IPS-18c (cell line): ENCODE data around the gene GORASP2.
"Not testable (repeated sequence)": the region's sequence is repeated elsewhere in the genome, so short reads cannot be mapped to it uniquely, and the experiment has no call there.

Experiments
- H3K4me3 ChIP-seq: 2 replicates; pipeline ENCODE4 v1.7.0; 2013; ENCODE audit warnings: low read depth, mild to moderate bottlenecking, low read length, moderate library complexity; ENCODE audit not compliant: insufficient read depth
- H3K9me3 ChIP-seq: one replicate; pipeline ENCODE4 v1.6.1; 2013; ENCODE audit warnings: mild to moderate bottlenecking, low read length, moderate library complexity; ENCODE audit not compliant: control insufficient read depth, insufficient read depth

Gene GORASP2

DNA sequence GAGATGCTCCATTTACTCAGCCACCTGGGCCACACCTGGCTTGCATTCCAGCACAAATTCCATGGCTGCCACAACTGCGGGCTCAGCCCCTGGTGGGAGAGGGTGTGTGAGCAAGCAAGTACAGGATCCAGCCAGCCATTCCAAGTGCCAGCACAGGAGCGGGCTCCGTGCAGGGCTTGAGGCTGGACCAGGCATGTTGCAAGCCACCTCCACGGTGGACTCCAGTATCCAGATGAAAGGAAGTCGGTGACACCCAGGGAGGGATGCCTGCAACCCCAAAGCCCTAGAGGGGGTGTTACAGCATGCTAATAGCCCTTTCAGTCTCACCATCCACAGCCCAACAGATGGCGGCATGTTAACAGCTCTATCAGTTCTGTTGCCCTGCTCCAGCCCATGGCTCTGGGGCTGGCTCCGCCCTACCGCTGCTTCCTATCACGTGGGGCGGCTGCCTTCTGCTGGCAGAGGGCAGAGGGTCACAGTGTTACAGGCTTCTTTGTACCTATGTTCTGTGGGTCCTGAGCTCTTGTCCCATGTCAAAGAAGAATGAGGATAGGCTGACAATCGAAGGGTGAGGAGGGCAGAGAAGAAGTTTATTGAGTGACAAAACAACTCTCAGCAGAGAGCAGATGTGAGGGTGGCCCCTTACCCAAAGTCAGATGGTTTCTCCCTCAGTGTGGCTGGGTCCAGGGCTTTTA lies 11.7 kb upstream of the GORASP2 start:
- Histone ChIP-seq H3K9me3 (peaks cover 19% of the 10 kb centered on the region), H3K4me3 (no peak overlapping the region; the same call in 1 of the 2 replicates)

DNA sequence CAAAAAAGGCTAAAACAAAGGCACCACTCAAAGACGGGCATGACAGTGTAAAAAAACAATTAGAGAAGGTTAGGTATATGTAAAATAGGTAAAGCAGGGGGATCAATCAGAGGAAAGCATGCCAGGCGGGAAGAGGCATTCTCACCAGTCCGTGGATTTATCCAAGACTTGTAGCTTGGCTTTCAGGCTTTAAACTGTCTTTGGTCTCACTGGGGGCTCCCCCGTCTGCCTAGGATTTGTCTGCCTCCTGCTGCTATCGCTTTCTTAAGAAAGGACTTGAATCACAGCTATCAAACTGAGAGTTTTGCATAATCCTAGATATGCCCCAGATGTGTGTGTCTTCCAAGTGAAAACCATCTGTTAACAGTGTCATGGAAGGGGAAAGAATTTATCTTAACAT lies 11.1 kb upstream of the GORASP2 start:
- H3K9me3 ChIP-seq: peaks cover 19% of the 10 kb centered on the region
- no peak overlapping the region for H3K4me3 ChIP-seq

DNA sequence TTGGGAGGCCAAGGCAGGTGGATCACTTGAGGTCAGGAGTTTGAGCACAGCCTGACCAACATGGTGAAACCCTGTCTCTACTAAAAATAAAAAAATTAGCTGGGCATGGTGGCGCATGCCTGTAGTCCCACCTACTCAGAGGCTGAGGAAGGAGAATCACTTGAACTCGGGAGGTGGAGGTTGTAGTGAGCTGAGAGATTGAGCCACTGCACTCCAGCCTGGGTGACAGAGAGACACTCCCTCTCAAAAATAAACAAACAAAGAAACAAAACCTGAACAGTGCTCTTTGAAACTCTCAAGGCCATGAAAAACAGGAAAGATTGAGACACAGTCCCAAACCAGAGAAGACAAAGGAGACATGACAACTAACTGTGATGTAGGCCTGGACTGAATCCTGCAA lies 7.2 kb upstream of the GORASP2 start:
- peaks cover 17% of the 10 kb centered on the region for H3K9me3 ChIP-seq

DNA sequence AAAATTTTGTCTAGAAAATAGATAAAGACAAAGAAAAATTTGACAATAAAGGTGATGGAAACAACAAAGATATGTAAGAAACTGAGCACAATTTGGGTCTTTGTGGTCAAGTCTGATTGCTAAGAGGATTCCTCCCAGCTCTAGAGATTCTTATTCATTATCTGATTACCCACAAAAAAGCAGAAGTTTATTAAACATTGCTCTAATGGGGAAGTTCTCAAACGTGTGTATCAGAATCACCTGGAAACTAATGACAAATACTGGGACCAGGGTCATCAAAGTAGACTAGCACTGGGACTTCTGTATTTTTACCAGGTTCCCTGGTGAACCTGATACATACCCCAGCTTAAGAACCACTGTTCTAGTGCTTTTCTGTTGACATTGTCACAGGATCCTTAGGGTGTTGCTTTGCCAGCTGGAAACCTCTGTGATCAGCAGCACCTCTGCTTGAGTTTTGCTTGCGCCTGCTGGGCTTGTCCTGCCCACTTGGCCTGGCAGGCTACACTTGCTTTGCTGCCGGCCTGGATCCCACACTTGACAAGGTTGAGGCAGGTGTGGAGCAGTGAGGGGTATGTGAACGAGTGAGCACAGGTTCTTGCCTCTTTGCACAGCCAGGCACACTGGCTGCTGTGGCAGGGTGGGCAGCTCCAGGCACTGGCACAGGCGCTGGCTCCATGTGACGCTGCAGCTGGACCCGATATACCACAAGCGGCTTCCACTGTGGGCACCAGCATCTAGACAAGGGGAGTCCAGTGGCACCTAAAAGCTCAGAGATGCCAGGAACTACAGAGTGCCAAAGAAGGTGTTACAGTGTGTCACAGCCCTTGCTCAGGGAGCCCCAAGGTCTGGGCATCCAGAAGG lies 6.2 kb upstream of the GORASP2 start:
- no peak overlapping the region for H3K4me3 ChIP-seq
- H3K9me3 ChIP-seq: peaks cover 7% of the 10 kb centered on the region

More for the DNA sequence above, 7.2 kb upstream of the GORASP2 start:
- not testable (repeated sequence) for H3K4me3 ChIP-seq

DNA sequence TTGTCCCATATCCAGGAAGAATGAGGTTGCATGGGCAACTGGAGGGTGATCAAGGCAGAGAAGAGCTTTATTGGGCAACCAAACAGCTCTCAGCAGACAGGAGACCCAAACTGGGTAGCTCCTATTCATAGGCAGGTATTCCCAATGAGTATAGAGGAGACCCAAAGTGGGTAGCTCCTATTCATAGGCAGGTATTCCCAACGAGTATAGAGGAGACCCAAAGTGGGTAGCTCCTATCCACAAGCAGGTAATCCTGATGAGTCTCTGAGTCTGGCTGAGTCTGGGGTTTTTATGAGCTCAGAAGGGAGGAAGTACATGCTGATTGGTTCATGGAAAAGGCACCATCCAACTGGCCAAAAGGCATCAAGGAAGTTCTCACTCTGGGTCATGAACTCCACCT lies 5.3 kb upstream of the GORASP2 start:
- H3K9me3 ChIP-seq: peaks cover 6% of the 10 kb centered on the region
- no peak overlapping the region for H3K4me3 ChIP-seq

DNA sequence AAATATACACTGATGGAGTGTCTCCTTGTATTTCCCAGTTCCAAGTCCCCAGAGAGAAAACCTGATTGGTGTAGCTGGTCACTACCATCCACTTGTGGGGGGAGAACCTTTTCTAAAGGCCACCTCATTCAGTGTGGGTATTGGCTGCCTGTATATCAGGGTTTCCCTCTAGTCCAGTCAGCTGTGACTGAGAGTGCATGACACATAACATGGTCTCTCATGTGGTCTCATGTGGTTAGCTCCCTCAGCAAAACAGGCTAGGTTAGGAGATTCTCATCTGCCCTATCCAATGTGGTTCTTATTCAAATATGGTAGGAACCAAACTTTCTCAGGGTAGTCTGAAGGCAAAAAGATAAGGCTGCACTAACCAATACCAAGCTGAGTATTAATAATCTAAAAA lies 4.1 kb upstream of the GORASP2 start:
- Histone ChIP-seq H3K4me3 (no peak overlapping the region), H3K9me3 (peaks cover 6% of the 10 kb centered on the region)

DNA sequence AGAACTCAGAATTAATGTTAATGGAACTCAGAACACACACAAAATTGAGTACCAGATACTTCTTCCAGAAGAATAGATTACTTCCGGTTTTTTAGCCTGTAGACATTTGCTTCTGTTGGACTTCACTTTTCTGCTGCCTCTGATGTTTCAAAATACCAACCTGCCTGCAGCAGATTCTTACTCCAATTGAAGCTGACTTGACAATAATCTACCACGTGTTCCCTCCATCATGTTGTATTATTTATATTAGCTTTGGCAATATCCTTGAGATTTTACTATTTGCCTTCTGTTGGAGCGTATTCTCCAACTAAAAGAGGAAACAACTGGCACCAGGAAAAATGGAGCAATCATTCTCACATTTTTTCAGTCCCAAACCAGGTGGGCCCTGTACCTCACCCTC lies 3.1 kb upstream of the GORASP2 start:
- H3K4me3 ChIP-seq: no peak overlapping the region
- H3K9me3 ChIP-seq: peaks cover 4% of the 10 kb centered on the region

DNA sequence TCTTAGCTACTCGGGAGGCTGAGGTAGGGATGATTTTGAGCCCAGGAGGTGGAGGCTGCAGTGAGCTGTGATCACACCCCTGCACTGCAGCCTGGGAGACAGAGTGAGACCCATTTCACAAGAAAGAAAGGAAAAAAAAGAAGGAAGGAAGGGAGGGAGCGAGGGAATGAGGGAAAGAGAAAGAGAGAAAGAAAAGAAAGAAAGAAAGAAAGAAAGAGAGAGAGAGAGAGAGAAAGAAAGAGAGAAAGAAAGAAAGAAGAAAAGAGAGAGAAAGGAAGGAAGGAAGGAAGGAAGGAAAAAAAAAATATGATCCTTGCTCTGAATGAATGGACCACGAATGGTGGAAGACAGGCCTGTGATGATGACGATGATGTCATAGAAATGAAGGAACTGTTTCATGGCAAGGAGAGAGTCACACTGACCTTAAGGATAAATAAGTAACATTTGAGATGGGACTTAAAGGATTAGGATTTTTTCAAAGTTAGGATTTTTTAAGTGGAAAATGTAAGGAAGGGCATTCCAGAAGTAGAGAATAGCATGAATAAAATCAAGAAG lies 2.2 kb upstream of the GORASP2 start:
- peaks cover 4% of the 10 kb centered on the region for H3K9me3 ChIP-seq
- H3K4me3 ChIP-seq: no peak overlapping the region

DNA sequence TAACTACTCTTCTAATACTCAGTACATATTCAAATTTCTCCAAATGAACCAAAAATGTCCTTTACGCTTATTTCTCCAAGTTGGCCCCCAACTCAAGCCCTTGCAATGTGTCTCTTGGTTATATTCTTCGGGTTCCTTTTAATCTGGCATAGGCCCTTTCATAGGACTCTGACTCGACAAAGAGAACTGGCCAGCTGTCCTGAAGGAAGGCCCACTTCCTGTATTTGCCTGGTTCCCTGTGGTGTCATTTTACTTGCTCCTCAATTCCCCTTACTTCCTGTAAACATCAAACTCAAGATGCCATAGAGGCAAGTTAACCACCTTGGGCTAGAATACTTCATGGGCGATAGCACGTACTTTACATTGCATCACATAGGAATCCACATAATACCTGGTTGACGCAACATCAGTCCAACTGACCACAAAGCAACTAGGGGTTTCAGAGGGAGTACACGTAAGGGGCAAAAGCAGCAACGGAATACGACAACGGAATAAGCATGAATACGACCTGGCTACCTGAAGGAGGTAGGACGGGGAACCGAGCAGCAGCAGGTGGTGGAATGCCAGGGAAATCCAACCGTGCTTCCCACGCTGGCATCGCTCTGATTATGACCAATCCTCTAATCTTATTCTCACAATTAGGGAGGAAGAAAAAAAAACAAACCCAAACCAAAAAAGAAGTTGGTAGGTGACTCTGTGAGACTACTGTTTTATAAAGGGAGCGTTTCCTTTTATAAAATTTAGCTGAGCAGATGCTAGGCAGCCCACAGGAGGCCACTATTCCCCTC lies 823 bp upstream of the GORASP2 start:
- Histone ChIP-seq H3K9me3 (peaks cover 4% of the 10 kb centered on the region), H3K4me3 (peak overlapping the region; percentile 43)

DNA sequence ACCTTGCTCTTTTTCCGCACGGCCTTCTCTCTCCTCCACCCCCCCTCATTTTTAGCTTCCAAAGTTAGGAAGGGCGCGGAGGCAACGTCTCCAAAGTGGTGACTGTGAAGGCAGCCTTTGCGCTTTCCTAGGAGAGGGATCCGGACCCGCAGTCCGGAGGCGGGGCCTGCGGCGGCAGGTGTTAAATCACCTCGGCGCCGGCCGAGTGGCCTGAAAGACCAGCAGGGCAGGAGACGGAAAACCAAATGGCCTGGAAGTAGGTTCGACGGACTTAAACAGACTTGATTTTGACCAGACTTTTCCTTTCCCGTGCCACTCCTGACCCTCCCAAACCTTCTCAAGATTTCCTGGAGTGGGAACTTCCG lies 615 bp downstream of the GORASP2 start:
- Histone ChIP-seq H3K9me3 (no peaks in the 10 kb centered on the region), H3K4me3 (peak overlapping the region; percentile 92)

DNA sequence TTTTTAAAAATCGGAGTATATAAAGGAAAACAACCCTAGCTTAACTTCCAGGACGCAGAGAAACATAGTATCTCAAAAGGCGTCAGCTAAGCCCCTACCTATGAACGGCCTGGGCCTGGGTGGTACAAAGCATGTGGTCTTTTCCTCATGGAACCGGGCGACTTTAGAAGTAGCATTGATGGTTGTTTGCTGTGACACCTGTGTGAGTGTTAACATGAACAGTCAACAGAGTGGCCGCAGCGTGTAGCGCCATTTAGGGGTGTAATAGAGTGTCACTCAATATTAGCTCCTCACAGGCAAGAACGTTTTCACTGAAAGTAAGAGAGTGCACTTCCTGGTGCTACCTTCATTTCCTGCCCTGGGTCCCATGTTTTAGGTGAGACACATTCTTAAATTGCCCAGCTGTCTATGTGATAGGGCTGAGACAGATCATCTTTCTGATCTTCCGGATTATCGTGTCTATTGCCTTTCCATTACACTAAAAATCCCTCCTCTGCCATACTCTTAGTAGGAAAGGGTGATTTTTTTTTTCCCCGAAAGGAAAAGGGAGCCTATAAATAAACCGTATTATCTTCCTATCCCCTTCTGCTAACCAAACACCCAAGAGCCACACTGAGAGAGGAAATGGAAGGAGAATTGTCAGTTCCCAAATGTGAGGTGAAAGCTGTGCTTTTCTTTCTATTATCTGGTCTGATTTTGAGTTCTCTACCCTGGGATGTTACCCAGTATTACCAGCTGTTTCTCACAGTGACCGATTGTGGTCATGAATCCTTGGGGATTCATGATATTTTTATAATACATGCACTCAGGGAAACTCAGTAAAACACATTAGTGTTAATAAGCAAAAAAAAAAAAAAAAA lies 1.3 kb downstream of the GORASP2 start:
- Histone ChIP-seq H3K4me3 (peak overlapping the region; percentile 92), H3K9me3 (no peaks in the 10 kb centered on the region)

DNA sequence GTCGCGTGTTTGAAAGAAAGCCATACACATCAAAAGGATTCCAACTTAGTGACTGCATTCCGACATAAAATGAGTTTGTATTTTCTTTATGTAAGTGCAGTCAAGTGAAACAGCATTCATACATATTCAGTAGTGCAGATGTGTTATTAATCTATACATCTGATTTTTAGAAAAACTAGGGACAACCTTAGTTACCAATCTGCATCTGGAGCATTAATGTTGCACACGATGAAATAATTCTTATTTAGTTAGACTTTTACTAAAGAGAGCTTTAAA lies 1.9 kb downstream of the GORASP2 start:
- no peak overlapping the region for H3K4me3 ChIP-seq
- no peaks in the 10 kb centered on the region for H3K9me3 ChIP-seq

DNA sequence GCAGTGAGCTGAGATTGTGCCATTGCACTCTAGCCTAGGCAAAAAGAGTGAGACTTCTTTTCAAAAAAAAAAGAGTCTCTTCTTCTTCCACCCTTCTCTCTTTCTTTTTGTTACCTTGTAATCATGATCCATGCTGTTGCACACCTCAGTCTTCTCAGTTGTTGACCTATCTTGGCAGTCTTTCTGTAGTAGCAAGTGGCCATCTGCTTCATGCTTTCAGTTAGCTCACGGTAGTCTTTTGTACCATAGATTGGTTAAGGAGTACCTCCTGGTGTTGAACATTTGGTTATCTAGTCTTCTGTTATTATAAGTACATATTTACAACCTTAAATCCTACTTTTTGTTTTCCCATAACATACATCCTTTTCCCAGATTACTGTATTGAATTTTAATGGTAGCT lies 3.1 kb downstream of the GORASP2 start:
- no peak overlapping the region for H3K4me3 ChIP-seq
- H3K9me3 ChIP-seq: no peaks in the 10 kb centered on the region

DNA sequence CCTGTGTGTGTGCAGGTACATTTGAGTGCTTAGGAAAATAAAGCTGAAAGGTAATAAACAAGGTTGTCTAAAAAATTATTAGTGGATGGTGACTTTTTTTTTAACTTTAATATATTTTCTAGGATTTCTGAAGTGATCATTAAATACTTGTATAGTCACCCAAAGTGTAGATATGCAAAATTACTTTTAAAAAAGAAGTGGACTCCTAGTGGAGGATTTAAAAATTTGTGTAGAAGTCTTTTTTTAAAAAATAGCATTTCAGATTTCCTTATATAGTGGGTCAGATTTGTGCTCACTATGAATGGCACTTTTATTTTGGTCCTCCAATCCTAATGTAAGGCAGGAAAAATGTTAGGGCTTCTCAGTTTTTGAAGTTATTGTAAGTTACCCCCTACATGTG lies 3.9 kb downstream of the GORASP2 start:
- Histone ChIP-seq H3K4me3 (no peak overlapping the region), H3K9me3 (no peaks in the 10 kb centered on the region)

DNA sequence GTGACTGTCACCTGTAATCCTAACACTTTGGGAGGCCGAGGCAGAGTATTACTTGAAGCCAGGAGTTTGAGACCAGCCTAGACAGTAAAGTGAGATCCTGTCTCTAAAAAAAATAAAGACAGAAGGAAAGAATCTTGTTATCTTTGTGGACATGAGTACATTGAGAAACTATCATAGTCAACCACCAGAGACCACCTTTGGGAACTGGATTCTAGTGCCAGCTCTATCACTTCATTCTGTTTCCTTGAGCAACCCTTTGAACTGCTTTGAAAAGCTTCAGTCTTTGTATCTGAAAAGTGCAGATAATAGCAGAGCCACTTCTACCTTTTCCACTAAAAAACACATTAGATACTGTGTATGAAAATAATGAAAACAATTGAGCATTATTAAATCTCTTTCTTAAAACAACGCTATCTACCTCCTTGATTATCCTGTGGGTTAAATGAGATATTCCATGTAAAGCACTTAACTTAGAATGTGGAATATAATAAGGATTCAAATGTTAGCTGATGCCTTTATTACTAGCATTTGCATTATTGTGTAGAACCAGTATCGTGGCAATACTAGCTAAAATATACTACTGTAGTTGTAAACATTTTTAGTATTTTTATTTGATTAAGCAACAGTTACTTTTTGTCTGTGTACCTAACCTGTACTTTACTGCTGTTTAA lies 8.8 kb downstream of the GORASP2 start:
- Histone ChIP-seq H3K4me3 (no peak overlapping the region), H3K9me3 (no peaks in the 10 kb centered on the region)

DNA sequence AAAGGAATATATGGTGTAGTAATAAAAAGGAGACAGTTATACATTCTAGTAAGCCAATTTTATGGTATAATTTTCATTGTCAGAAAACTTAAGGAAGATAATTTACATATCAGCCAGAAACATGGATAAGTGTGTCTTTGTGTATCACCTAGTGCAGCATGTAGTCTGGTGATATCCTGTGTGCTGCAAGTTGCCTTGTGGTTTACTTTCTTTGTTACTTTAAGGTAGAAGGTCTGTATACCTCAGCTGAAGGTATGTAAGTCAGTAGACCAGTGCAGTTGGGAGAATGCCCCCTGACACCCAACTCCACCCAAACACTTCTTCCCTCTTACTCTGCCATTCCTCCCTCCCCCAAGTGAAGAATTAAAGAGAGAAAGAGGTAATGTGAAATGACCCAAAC lies 11.0 kb downstream of the GORASP2 start:
- no peak overlapping the region for H3K4me3 ChIP-seq
- H3K9me3 ChIP-seq: no peaks in the 10 kb centered on the region
